ENCODE results near the gene CCDC89. TPM values are rescaled to one million over a fixed set of nuclear protein-coding genes. Genes with fewer than 3 reads are reported as not detected.

Gene CCDC89
- total and polyA plus RNA-seq, 2 of the 13 experiments (the other 11 are each of a cell fraction or from before 2014, with no cell fraction given), result 0.13 to 0.38 TPM

GRCh38 chr11:85664615-85665481 is 21.1 kb downstream of the CCDC89 start, which contains the start of gene CREBZF (continued):
- TF ChIP-seq ZUFSP (CRISPR knock-in tag; IDR thresholded peaks at IDR 0.05; ENCODE audit: borderline replicate concordance) (no peak), MED1 (CRISPR knock-in tag; IDR thresholded peaks at IDR 0.05) (peak; percentile 43), ZBTB7B (CRISPR knock-in tag; IDR thresholded peaks at IDR 0.05) (peak; percentile 40; the same call in 1 of the 2 replicates), TCF7L2 (IDR thresholded peaks at IDR 0.05; ENCODE audit: low read depth, low read length) (no peak), NCOA5 (CRISPR knock-in tag; IDR thresholded peaks at IDR 0.05) (no peak), NFIC (IDR thresholded peaks at IDR 0.05; ENCODE audit: low read length) (no peak), PCBP2 (optimal IDR thresholded peaks at IDR 0.05; ENCODE audit: low read depth, low read length, poor library complexity, severe bottlenecking) (no peak), ZMYM3 (CRISPR knock-in tag; IDR thresholded peaks at IDR 0.05) (no peak), MAFF (IDR thresholded peaks at IDR 0.05; ENCODE audit: low read depth, low read length) (peak; percentile 95), XRCC5 (optimal IDR thresholded peaks at IDR 0.05; ENCODE audit: low read length) (no peak), BHLHE40 (IDR thresholded peaks at IDR 0.05; ENCODE audit: low read length) (no peak), ZNF264 (CRISPR knock-in tag; IDR thresholded peaks at IDR 0.05) (no peak), EZH2 (conservative IDR thresholded peaks at IDR 0.05; ENCODE audit: low read depth, low read length) (no peak), SNRNP70 (IDR thresholded peaks at IDR 0.05; ENCODE audit: low read depth, low read length) (no peak), ZKSCAN1 (IDR thresholded peaks at IDR 0.05; ENCODE audit: low read length) (no peak), EED (CRISPR knock-in tag; IDR thresholded peaks at IDR 0.05) (0 out of 2 replicates have a peak, but pooled peaks have one; percentile 7), ZFP62 (CRISPR knock-in tag; IDR thresholded peaks at IDR 0.05) (no peak), ZNF431 (CRISPR knock-in tag; IDR thresholded peaks at IDR 0.05; ENCODE audit: borderline replicate concordance, low read depth) (no peak), ZNF362 (CRISPR knock-in tag; IDR thresholded peaks at IDR 0.05; ENCODE audit: borderline replicate concordance) (peak; percentile 32; the same call in 1 of the 2 replicates), GABPA (IDR thresholded peaks at IDR 0.05; ENCODE audit: low read depth, low read length) (peak; percentile 67), GABPA (CRISPR knock-in tag; IDR thresholded peaks at IDR 0.05; ENCODE audit: low read depth) (peak; percentile 91), ZNF800 (CRISPR knock-in tag; IDR thresholded peaks at IDR 0.05) (no peak), ZNF451 (CRISPR knock-in tag; IDR thresholded peaks at IDR 0.05) (no peak; the same call in none of the 2 replicates), MYNN (CRISPR knock-in tag; IDR thresholded peaks at IDR 0.05; ENCODE audit: low read depth) (no peak; the same call in 1 of the 2 replicates), MAZ (IDR thresholded peaks at IDR 0.05; ENCODE audit: borderline replicate concordance, low read depth, low read length) (no peak), MAZ (CRISPR knock-in tag; IDR thresholded peaks at IDR 0.05; ENCODE audit: low read depth) (peak; percentile 37), ZBTB21 (CRISPR knock-in tag; IDR thresholded peaks at IDR 0.05) (peak; percentile 66; the same call in 1 of the 2 replicates), MIER3 (CRISPR knock-in tag; IDR thresholded peaks at IDR 0.05; ENCODE audit: borderline replicate concordance) (no peak)

Measured in HepG2 (cell line).